PC-9 (cell line): ENCODE results near the gene CPTP.

Experiments used
- EZH2 ChIP-seq: fragments of 200-600 bp; sonication (generic); IDR thresholded peaks from 2 replicates; pipeline ENCODE4 v1.8.0; 2017; ENCODE audit warnings: antibody characterized with exemption, low read depth
- TF ChIP-seq, protein P1 (sequence below): fragments of 200-600 bp; sonication (generic); conservative IDR thresholded peaks from 2 replicates; pipeline ENCODE4 v1.6.1; 2017; ENCODE audit warnings: mixed run types, antibody characterized with exemption, mild to moderate bottlenecking, moderate library complexity

DNA sequence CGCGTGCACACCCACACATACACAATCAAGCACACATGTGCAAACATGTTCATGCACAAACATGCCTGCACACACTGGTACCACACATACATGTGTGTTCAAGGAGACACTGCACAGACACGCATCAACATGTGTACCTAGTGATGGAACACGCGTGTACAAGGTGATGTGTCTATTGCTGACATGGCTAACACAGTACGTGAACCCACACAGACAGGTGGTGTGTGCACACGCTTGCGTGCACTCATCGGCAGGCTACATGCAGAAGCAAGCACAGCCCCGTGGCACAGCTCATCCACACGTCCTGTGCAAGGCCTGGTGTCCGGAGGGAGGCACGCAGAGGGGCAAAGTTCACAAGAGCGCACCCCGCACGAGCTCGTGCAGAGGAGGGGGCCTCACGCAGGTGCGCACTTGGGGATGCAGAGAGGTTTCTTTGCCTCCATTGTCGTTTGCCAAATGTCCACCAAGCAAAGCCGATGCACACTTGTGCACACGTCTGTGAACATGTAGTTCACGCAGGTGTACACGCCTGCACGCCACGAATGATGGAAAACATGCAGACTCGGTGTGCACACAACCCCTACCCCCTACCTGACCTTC, 17.8 kb upstream of the CPTP start:
- TF ChIP-seq, protein P1, sequence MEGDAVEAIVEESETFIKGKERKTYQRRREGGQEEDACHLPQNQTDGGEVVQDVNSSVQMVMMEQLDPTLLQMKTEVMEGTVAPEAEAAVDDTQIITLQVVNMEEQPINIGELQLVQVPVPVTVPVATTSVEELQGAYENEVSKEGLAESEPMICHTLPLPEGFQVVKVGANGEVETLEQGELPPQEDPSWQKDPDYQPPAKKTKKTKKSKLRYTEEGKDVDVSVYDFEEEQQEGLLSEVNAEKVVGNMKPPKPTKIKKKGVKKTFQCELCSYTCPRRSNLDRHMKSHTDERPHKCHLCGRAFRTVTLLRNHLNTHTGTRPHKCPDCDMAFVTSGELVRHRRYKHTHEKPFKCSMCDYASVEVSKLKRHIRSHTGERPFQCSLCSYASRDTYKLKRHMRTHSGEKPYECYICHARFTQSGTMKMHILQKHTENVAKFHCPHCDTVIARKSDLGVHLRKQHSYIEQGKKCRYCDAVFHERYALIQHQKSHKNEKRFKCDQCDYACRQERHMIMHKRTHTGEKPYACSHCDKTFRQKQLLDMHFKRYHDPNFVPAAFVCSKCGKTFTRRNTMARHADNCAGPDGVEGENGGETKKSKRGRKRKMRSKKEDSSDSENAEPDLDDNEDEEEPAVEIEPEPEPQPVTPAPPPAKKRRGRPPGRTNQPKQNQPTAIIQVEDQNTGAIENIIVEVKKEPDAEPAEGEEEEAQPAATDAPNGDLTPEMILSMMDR = no peak
- no peak for TF ChIP-seq EZH2
